Measurements from ENCODE around the gene BRIP1. TPM values are rescaled to one million over a fixed set of nuclear protein-coding genes. Genes with fewer than 3 reads are reported as not detected.

BRIP1 gene
- total and polyA plus RNA-seq, 4 donors, result 0.21 to 4.3 (median 0.82) TPM

- Histone ChIP-seq H3K9me3 (ENCODE audit: control insufficient read depth in 4 of 4, insufficient read depth in 3 of 4, low read length in 3 of 4) (no peaks in the 10 kb centered on the region), H3K36me3 (ENCODE audit: control insufficient read depth in 4 of 4, insufficient read depth in 4 of 4, low read length in 4 of 4) (no peaks in the 10 kb centered on the region), H3K9ac (ENCODE audit: insufficient read depth in 1 of 2, low read length in 2 of 2) (no peak overlapping the region), H3K4me3 (no peak overlapping the region), H3K27ac (ENCODE audit: low read depth in 1 of 2, low read length in 1 of 2) (no peak overlapping the region), H3K4me1 (ENCODE audit: control insufficient read depth in 5 of 5, insufficient read depth in 5 of 5, low read length in 5 of 5) (peaks cover 0 to 10% (median 0%) of the 10 kb centered on the region in 5 donors), H3K27me3 (ENCODE audit: control insufficient read depth in 3 of 3, insufficient read depth in 3 of 3, low read length in 2 of 3) (no peaks in the 10 kb centered on the region)
- DNase-seq, result no peak
- TF ChIP-seq CTCF (IDR thresholded peaks at IDR 0.05; ENCODE audit: control extremely low read depth, extremely low read depth), result no peak
- WGBS, 2 donors, result 95 to 100% methylated on average over 1 of the region's 1 CpG
- no peak for ATAC-seq (ENCODE audit: insufficient read depth, low FRiP score)
These were observed 139.4 kb downstream of the BRIP1 start for GRCh38 chr17:61723914-61724313.

- no peak overlapping the region for H3K27ac ChIP-seq (ENCODE audit: low read depth in 1 of 2, low read length in 1 of 2)
- no peak for ATAC-seq (ENCODE audit: insufficient read depth, low FRiP score)
- H3K9ac ChIP-seq (ENCODE audit: insufficient read depth in 1 of 2, low read length in 2 of 2), result no peak overlapping the region
- no peaks in the 10 kb centered on the region for H3K36me3 ChIP-seq (ENCODE audit: control insufficient read depth in 4 of 4, insufficient read depth in 4 of 4, low read length in 4 of 4)
- H3K4me3 ChIP-seq, result no peak overlapping the region
- DNase-seq, result no peak
- H3K9me3 ChIP-seq (ENCODE audit: control insufficient read depth in 4 of 4, insufficient read depth in 3 of 4, low read length in 3 of 4), result no peaks in the 10 kb centered on the region
- H3K4me1 ChIP-seq (ENCODE audit: control insufficient read depth in 5 of 5, insufficient read depth in 5 of 5, low read length in 5 of 5), result peaks cover 0 to 10% (median 0%) of the 10 kb centered on the region in 5 donors
- no peaks in the 10 kb centered on the region for H3K27me3 ChIP-seq (ENCODE audit: control insufficient read depth in 3 of 3, insufficient read depth in 3 of 3, low read length in 2 of 3)
- TF ChIP-seq CTCF (IDR thresholded peaks at IDR 0.05; ENCODE audit: control extremely low read depth, extremely low read depth), result no peak
These were observed 140.1 kb downstream of the BRIP1 start for GRCh38 chr17:61723183-61723582.

- 97 to 99% methylated on average over 2 of the region's 2 CpGs for WGBS, 2 donors
- no peak for TF ChIP-seq CTCF (IDR thresholded peaks at IDR 0.05; ENCODE audit: control extremely low read depth, extremely low read depth)
These were observed 140.9 kb downstream of the BRIP1 start for GRCh38 chr17:61722398-61722797.

More at GRCh38 chr17:61722398-61722797, 140.9 kb downstream of the BRIP1 start:
- H3K27me3 ChIP-seq (ENCODE audit: control insufficient read depth in 3 of 3, insufficient read depth in 3 of 3, low read length in 2 of 3), result no peaks in the 10 kb centered on the region
- DNase-seq, result no peak
- H3K4me1 ChIP-seq (ENCODE audit: control insufficient read depth in 5 of 5, insufficient read depth in 5 of 5, low read length in 5 of 5), result peaks cover 0 to 10% (median 0%) of the 10 kb centered on the region in 5 donors
- no peaks in the 10 kb centered on the region for H3K36me3 ChIP-seq (ENCODE audit: control insufficient read depth in 4 of 4, insufficient read depth in 4 of 4, low read length in 4 of 4)
- H3K9me3 ChIP-seq (ENCODE audit: control insufficient read depth in 4 of 4, insufficient read depth in 3 of 4, low read length in 3 of 4), result no peaks in the 10 kb centered on the region
- H3K4me3 ChIP-seq, result no peak overlapping the region
- H3K9ac ChIP-seq (ENCODE audit: insufficient read depth in 1 of 2, low read length in 2 of 2), result no peak overlapping the region
- no peak for ATAC-seq (ENCODE audit: insufficient read depth, low FRiP score)
- no peak overlapping the region for H3K27ac ChIP-seq (ENCODE audit: low read depth in 1 of 2, low read length in 1 of 2)

Measured in lung (tissue), 12 donors.